Measurements from ENCODE around the gene SFN. TPM values are rescaled to one million over a fixed set of nuclear protein-coding genes. Genes with fewer than 3 reads are reported as not detected.

Gene SFN
- total RNA-seq (2022; extraction: Qiagen RNA extraction; ENCODE audit: low read depth), result 425 to 552 TPM (median 445 TPM) in 5 replicates

DNA sequence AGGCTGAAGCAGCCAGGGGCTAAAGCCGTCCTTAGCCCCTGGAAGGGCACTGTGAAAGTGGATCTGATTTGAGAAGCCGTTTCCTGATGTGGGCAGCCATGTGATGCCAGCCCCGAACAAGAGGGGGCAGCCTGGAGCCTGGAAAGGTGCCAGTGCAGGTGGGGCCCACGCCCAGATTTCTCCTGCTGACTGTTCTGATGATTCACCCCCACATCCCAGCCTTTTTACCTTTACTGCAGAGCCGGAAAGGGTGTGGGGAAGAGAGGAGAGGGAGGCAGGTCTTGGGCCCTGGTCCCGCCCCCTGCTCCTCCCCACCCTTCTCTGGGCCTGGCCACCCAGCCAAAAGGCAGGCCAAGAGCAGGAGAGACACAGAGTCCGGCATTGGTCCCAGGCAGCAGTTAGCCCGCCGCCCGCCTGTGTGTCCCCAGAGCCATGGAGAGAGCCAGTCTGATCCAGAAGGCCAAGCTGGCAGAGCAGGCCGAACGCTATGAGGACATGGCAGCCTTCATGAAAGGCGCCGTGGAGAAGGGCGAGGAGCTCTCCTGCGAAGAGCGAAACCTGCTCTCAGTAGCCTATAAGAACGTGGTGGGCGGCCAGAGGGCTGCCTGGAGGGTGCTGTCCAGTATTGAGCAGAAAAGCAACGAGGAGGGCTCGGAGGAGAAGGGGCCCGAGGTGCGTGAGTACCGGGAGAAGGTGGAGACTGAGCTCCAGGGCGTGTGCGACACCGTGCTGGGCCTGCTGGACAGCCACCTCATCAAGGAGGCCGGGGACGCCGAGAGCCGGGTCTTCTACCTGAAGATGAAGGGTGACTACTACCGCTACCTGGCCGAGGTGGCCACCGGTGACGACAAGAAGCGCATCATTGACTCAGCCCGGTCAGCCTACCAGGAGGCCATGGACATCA, at the start of gene SFN:
TSS of gene SFN (plus strand) at position 369 of the 904 bp plus-strand sequence. CDS start at position 433, 64 bp downstream.

DNA sequence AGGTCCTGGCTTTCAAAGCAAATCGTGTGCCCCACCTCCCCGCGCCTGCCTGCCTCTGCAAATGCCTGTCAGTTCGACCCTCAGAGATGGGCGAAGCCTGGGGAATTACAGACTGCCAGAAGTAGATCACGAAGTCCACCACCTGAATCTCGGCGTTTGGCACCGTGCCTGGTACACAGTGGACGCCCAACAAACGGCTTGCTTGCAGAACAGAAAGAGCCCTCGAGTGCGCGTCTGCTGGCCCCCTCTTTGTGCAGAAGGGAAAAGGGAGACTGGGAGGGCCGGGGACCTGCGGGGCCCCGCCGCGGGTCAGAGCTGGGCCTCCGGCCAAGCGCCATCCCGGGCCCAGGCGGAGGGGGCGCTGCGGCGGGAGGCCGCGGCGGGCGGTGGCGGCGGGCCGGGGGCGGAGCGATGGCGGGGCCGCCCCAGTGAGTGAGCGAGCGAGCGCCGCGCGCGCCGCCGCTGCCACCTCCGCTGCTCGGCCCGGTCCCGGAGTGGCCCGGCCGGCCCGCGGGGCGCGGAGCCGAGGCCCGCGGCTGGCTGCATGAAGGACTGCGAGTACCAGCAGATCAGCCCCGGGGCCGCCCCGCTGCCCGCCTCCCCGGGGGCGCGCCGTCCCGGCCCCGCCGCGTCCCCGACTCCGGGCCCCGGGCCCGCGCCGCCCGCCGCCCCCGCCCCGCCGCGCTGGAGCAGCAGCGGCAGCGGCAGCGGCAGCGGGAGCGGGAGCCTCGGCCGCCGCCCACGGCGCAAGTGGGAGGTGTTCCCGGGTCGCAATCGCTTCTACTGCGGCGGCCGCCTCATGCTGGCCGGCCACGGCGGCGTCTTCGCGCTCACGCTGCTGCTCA, 36.5 kb upstream of the SFN start, which contains the start of gene ZDHHC18:
TSS of gene ZDHHC18 (plus strand) at position 428 of the 845 bp plus-strand sequence. CDS start at position 545, 117 bp downstream.

DNA sequence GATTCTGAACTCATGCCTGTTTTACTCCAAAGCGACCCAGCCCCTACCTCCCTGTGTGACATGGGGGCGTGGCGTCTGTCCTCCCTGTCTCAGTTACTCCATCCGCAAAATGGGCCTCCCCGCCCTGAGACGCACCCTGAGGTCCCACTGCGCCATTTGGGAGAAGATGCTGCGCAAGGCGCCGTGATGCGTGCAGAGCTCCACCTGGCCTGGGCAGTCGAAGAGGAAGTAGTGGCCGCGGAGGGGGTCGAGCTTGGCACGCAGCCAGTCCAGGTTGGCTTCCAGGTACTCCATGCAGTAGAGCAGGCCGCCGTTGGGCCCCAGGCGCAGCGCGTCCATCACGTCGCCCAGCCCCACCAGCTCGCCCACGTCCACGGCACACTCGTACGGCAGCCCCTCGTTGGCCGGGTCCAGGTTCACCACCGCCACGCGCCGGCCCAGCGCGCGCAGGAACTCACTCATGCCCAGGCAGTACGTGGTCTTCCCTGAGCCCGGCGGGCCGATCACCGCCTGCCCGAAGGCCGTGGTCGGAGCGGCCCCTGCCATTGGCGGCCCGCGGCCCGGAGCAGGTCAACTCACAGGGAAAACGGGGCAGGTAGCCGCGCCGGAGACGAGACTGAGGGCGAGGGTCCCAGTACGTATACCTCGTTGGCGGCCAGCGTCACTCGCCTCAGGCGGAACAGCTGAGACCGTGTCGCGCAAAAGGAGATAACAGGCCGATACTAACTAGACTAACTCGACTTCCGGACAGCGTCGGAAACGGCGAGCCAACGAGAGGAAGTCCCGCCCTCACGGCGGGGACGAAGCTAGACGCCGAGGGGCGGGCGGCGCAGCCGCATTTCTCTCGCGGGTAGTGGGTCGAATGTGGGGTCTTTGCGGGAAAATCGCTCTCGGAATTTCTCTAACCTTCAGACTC, 26.9 kb downstream of the SFN start, which contains the start of gene GPN2:
TSS of gene GPN2 (minus strand) at position 733 of the 916 bp plus-strand sequence. CDS start at position 546, 187 bp downstream.

DNA sequence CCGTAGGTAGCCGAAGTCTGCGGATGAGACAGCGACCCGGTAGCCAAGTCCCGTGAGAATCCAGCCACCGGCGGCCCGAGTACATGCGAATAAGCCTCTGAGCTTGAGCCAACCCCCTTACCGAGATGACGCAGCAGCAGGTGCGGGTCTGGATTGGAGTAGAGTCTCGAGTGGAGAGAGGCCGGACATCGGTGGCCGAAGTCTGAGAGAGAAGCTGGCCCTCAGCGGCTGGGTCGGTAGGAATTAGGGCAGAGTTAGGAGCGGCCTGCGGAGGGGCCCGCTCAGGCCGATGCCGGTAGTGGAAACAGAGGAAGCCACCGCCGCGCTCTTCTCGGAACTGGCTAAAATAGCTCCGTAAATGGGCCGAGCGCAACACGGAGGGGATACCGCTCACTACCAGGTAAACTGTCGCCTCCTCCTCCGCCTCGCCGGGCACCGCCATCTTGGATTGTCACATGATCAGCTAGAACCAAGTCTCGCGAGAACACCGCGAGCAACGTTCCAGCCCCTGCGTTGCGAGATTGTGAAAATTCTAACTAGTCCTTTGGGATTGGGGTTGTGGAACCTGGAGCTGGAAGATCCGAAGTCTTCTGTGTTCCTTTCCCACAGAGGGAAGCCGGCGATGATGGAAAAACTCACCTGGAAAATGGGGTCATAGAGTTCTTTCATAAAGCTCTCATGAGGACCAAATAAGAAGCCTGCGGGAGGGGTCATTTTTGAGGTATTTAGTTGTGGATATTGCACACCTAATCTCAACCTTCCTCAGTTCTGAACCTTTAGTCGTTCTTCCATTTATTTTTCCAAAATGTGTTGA, 37.3 kb downstream of the SFN start, which contains the start of gene GPATCH3:
TSS of gene GPATCH3 (minus strand) at position 467 of the 814 bp plus-strand sequence. CDS start at position 442, 25 bp downstream.

Other genes with a start within 250 kb of the SFN start
- 31.2 to 35.2 TPM (median 35.0 TPM) in 5 replicates for gene ARID1A, start 167.1 kb upstream of the SFN start, total RNA-seq (2022; extraction: Qiagen RNA extraction; ENCODE audit: low read depth)
- gene PIGV, start 75.2 kb upstream of the SFN start, total RNA-seq (2022; extraction: Qiagen RNA extraction; ENCODE audit: low read depth), result 4.4 to 7.8 TPM (median 6.9 TPM) in 5 replicates
- gene ZDHHC18, start 36.5 kb upstream of the SFN start, total RNA-seq (2022; extraction: Qiagen RNA extraction; ENCODE audit: low read depth), result 31.5 to 43.2 TPM (median 39.1 TPM) in 5 replicates
- gene GPN2, start 27.1 kb downstream of the SFN start, total RNA-seq (2022; extraction: Qiagen RNA extraction; ENCODE audit: low read depth), result 18.5 to 27.5 TPM (median 25.9 TPM) in 5 replicates
- 9.2 to 11.7 TPM (median 9.5 TPM) in 5 replicates for gene GPATCH3, start 37.3 kb downstream of the SFN start, total RNA-seq (2022; extraction: Qiagen RNA extraction; ENCODE audit: low read depth)
- gene NR0B2, start 50.8 kb downstream of the SFN start, total RNA-seq (2022; extraction: Qiagen RNA extraction; ENCODE audit: low read depth), result 0.08 to 0.09 TPM in 2 of 5 replicates, not detected in the others
- gene NUDC, start 58.6 kb downstream of the SFN start, total RNA-seq (2022; extraction: Qiagen RNA extraction; ENCODE audit: low read depth), result 123 to 147 TPM (median 130 TPM) in 5 replicates
- not detected in 5 replicates for gene KDF1, start 97.3 kb downstream of the SFN start, total RNA-seq (2022; extraction: Qiagen RNA extraction; ENCODE audit: low read depth)
- 122 to 199 TPM (median 187 TPM) in 5 replicates for gene TRNP1, start 130.5 kb downstream of the SFN start, total RNA-seq (2022; extraction: Qiagen RNA extraction; ENCODE audit: low read depth)
- 0.15 to 0.97 TPM (median 0.72 TPM) in 5 replicates for gene TENT5B, start 149.7 kb downstream of the SFN start, total RNA-seq (2022; extraction: Qiagen RNA extraction; ENCODE audit: low read depth)